GM12873 (cell line): Measurements from ENCODE around the gene PFN1.

ENCODE experiments used
- TF ChIP-seq, protein P1 (sequence below): IDR thresholded peaks from 2 replicates; pipeline ENCODE4 v1.5.1; 2012; ENCODE audit warnings: low read depth, mild to moderate bottlenecking, moderate library complexity, low read length, control low read depth; ENCODE audit not compliant: insufficient read depth; ENCODE audit errors: missing control alignments

The PFN1 gene

DNA sequence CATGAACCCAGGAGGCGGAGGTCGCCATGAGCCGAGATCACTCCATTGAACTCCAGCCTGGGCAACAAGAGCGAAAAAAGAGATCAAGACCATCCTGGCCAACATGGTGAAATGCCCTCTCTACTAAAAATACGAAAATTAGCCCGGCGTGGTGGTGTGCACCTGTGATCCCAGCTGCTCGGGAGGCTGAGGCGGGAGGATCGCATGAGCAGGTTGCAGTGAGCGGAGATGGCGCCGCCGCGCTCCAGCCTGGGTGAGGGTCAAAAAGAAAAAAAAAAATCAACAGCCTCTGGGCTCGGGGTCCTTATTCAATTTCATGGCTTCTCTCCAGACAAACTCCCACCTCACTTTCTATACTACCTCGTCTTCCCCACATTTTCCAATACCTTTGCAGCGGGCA is 19.4 kb downstream of the PFN1 start:
- TF ChIP-seq, protein P1, sequence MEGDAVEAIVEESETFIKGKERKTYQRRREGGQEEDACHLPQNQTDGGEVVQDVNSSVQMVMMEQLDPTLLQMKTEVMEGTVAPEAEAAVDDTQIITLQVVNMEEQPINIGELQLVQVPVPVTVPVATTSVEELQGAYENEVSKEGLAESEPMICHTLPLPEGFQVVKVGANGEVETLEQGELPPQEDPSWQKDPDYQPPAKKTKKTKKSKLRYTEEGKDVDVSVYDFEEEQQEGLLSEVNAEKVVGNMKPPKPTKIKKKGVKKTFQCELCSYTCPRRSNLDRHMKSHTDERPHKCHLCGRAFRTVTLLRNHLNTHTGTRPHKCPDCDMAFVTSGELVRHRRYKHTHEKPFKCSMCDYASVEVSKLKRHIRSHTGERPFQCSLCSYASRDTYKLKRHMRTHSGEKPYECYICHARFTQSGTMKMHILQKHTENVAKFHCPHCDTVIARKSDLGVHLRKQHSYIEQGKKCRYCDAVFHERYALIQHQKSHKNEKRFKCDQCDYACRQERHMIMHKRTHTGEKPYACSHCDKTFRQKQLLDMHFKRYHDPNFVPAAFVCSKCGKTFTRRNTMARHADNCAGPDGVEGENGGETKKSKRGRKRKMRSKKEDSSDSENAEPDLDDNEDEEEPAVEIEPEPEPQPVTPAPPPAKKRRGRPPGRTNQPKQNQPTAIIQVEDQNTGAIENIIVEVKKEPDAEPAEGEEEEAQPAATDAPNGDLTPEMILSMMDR, result no peak

DNA sequence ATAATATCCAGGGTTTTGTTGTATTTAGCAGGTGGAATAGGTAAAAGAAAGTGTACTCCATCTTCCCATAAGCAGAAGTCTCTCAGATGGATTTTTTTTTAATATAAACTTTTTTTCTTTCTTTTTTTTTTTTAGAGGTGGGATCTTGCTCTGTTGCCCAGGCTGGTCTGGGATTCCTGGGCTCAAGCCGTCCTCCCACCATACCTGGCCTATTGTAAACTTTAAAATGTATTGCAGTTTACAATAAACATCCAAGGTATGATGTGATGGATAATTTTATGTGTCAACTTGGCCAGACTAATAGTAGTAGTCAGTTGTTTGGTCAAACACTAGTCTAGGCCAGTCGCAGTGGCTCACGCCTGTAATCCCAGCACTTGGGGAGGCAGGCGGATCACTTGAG is 27.0 kb downstream of the PFN1 start:
- TF ChIP-seq, protein P1, result no peak

DNA sequence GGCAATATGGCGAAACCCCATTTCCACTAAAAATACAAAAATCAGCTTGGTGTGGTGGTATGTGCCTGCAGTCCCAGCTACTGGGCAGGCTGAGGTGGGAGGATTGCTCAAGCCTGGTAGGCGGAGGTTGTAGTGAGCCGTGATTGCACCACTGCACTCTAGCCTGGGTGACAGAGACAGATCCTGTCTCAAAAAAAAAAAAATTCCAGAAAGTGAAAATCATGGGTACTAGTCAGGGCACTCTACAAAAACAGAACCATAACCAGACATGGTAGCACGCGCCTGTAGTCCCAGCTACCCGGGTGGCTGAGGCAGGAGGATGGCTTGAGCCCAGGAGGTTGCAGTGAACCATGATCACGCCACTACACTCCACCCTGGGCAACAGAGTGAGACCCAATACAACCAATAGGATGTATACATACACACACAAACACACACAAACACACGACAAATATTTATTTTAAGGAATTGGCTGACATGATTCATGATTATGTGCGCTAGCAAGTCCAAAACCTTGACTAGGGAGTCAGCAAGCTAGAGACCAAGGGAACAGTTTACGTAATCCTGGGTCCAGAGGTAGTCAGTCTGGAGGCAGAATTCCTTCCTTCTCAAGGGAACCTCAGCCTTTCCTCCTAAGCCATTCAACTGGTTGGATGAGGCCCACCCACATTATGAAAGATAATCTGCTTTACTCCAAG is 27.8 kb downstream of the PFN1 start:
- TF ChIP-seq, protein P1, result no peak

- TF ChIP-seq, protein P1, result no peak
Measured at GRCh38 chr17:4919511-4920047, 28.8 kb downstream of the PFN1 start.

- TF ChIP-seq, protein P1, result no peak
Measured at GRCh38 chr17:4913994-4914393, 34.3 kb downstream of the PFN1 start.

DNA sequence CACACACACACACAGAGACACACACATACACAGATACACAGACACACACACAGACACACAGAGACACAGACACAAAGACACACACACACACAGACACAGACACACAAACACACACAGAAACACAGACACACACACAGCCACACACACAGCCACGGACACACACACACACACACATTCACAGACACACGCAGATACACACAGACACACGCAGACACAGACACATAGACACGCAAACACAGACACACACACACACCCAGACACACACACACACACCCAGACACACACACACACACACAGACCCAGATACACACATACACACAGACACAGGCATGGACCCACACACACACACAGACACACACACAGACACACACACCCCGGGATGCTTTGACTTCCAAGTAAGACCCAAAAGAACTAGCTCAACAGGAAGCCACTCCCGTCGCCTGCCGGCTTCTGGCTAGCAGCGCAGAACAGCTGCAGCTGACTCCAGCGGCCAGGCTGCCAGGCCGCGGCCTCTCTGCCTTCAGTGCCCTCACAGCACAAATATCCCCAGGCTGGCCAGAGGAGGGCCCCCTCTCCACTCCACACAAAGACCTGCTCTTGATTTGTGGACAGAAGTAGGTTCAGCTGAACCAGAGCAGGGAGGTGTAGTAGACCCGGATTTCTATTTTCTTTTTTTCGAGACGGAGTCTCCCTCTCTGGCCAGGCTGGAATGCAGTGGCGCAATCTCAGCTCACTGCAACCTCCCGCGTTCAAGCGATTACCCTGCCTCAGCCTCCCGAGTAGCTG is 39.4 kb downstream of the PFN1 start:
- TF ChIP-seq, protein P1, result peak; percentile 85

GRCh38 chr17:4908301-4908700 is 40.0 kb downstream of the PFN1 start:
- TF ChIP-seq, protein P1, result no peak
